Panc1 (cell line): Measurements from ENCODE around the gene SLC5A9. TPM values are rescaled to one million over a fixed set of nuclear protein-coding genes. Genes with fewer than 3 reads are reported as not detected.

ENCODE experiments used
- ATAC-seq: fragments of 200-7000 bp; cut with Tn5 transposase; 2 replicates; pipeline ENCODE4 v1.9.1; 2020; ENCODE audit warnings: mild to moderate bottlenecking, moderate library complexity
- BruUV-seq: library from RNA; stranded (reverse); fragments of 400-500 nt; replicated peaks from 2 replicates; lab custom pipeline; 2021; lab: Mats Ljungman, UMichigan
- CTCF ChIA-PET: fragments of 300-600 bp; sonication (Branson Sonifier 250); formaldehyde crosslinking; loops from one replicate; lab custom pipeline; 2022; ENCODE audit warnings: antibody characterized with exemption; lab: Charles Lee
- POLR2A ChIA-PET: fragments of 300-600 bp; sonication (Branson Sonifier 250); formaldehyde crosslinking; loops from one replicate; lab custom pipeline; 2022; ENCODE audit warnings: antibody characterized with exemption; lab: Charles Lee
- DNase-seq: peaks from one replicate; pipeline ENCODE4 v3.0.0-alpha.2; 2010; ENCODE audit warnings: low read depth, low spot score
- H3K27ac ChIP-seq: 2 replicates; pipeline ENCODE4 v1.5.1; 2011; ENCODE audit warnings: mild to moderate bottlenecking, low read length, inconsistent platforms
- H3K27me3 ChIP-seq: fragments of 200-500 bp; sonication (Bioruptor generic); 2 replicates; pipeline ENCODE4 v1.6.0; 2014; ENCODE audit warnings: low read length, inconsistent platforms; ENCODE audit not compliant: control insufficient read depth, insufficient read depth
- H3K36me3 ChIP-seq: fragments of 200-500 bp; sonication (Bioruptor generic); 2 replicates; pipeline ENCODE4 v1.5.1; 2014; ENCODE audit warnings: inconsistent platforms, mild to moderate bottlenecking, low read length, moderate library complexity; ENCODE audit not compliant: control insufficient read depth, insufficient read depth
- H3K4me1 ChIP-seq: 2 replicates; pipeline ENCODE4 v1.5.1; 2011; ENCODE audit warnings: inconsistent platforms, mild to moderate bottlenecking, low read length, moderate library complexity; ENCODE audit not compliant: control insufficient read depth, insufficient read depth
- H3K4me3 ChIP-seq, 2 experiments: 2 replicates each; pipeline ENCODE4 v1.5.1; 2011 to 2012; ENCODE audit warnings: low read depth in 2 of 2, low read length in 2 of 2, mild to moderate bottlenecking in 2 of 2, inconsistent platforms in 1 of 2, moderate library complexity in 1 of 2
- H3K9me3 ChIP-seq: fragments of 200-500 bp; sonication (Bioruptor generic); 2 replicates; pipeline ENCODE4 v1.5.1; 2014; ENCODE audit warnings: low read depth, mild to moderate bottlenecking, inconsistent platforms, low read length, moderate library complexity; ENCODE audit not compliant: control insufficient read depth, insufficient read depth
- POLR2AphosphoS5 ChIP-seq: IDR thresholded peaks from 2 replicates; pipeline ENCODE4 v1.6.1; 2012; ENCODE audit warnings: mild to moderate bottlenecking, low read depth, low read length, moderate library complexity
- SIN3A ChIP-seq: IDR thresholded peaks from 2 replicates; pipeline ENCODE4 v1.6.1; 2012; ENCODE audit warnings: low read depth, mild to moderate bottlenecking, low read length, moderate library complexity, borderline replicate concordance; ENCODE audit not compliant: insufficient read depth
- TCF7L2 ChIP-seq: IDR thresholded peaks from 2 replicates; pipeline ENCODE4 v1.6.1; 2011; ENCODE audit warnings: mild to moderate bottlenecking, low read depth, low read length, inconsistent platforms
- in situ Hi-C: cut with HindIII; loops from 2 replicates; pipeline ENCODE4 v1.10.0; 2016; ENCODE audit warnings: low sequenced_read_pairs, low pct_unique_long_range_greater_than_20kb
- intact Hi-C: fragments of 100-400 bp; cut with micrococcal nuclease; formaldehyde crosslinking; loops from one replicate; pipeline ENCODE4 v1.10.0; 2022; ENCODE audit not compliant: unreplicated experiment
- total RNA-seq: library from RNA; stranded (reverse); gene quantifications from one replicate; pipeline ENCODE4 v1.2.1, GENCODE V29; 2021; ENCODE audit not compliant: unreplicated experiment
- TF ChIP-seq, protein P1 (sequence below): fragments of 450-650 bp; IDR thresholded peaks from 2 replicates; pipeline ENCODE4 v1.5.1; 2017; ENCODE audit warnings: mild to moderate bottlenecking
- TF ChIP-seq, protein P2 (sequence below), 2 experiments: IDR thresholded peaks; 2 replicates each; pipeline ENCODE4 v1.6.1; 2011 to 2012; ENCODE audit warnings: low read depth in 2 of 2, control low read depth in 1 of 2, low read length in 1 of 2, mild to moderate bottlenecking in 1 of 2, moderate library complexity in 1 of 2; ENCODE audit not compliant: insufficient read depth in 1 of 2

The SLC5A9 gene
- total RNA-seq, 1 experiment from 2014 or later = not detected

DNA sequence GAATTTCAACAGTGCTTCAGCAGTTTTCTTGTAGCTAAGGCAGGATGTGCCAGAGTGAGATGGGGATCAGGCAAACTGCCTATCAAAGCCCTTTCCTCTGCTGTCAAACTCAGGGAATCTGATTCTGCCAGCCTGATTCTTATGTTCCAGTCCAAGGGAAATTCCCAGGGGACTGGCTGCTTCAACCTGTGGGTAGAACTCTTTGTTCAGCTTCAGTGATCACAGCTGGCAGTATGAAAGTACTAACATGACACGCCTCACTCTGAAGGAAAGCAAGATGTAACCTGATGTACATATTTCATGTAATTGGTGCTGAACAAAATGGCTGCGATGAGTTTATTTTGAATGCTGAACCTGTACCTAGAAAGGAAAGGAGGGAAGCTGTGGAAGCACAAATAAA, 40.1 kb upstream of the SLC5A9 start:
- no peak for DNase-seq
- in situ Hi-C loops (no loop called here), intact Hi-C loops (no loop called here)
- no peaks in the 10 kb centered on the region for H3K36me3 ChIP-seq
- CTCF ChIA-PET = no interaction called here
- POLR2A ChIA-PET = no interaction called here
- H3K27me3 ChIP-seq = no peaks in the 10 kb centered on the region; the same call in 1 of the 2 replicates
- no peak overlapping the region for H3K4me3 ChIP-seq
- BruUV-seq = no TSS peak
- H3K9me3 ChIP-seq = peaks cover under 1% of the 10 kb centered on the region; the same call in 1 of the 2 replicates
- no peak for ATAC-seq
- H3K27ac ChIP-seq = no peak overlapping the region
- TF ChIP-seq, protein P1, sequence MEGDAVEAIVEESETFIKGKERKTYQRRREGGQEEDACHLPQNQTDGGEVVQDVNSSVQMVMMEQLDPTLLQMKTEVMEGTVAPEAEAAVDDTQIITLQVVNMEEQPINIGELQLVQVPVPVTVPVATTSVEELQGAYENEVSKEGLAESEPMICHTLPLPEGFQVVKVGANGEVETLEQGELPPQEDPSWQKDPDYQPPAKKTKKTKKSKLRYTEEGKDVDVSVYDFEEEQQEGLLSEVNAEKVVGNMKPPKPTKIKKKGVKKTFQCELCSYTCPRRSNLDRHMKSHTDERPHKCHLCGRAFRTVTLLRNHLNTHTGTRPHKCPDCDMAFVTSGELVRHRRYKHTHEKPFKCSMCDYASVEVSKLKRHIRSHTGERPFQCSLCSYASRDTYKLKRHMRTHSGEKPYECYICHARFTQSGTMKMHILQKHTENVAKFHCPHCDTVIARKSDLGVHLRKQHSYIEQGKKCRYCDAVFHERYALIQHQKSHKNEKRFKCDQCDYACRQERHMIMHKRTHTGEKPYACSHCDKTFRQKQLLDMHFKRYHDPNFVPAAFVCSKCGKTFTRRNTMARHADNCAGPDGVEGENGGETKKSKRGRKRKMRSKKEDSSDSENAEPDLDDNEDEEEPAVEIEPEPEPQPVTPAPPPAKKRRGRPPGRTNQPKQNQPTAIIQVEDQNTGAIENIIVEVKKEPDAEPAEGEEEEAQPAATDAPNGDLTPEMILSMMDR = no peak
- TF ChIP-seq, protein P2, sequence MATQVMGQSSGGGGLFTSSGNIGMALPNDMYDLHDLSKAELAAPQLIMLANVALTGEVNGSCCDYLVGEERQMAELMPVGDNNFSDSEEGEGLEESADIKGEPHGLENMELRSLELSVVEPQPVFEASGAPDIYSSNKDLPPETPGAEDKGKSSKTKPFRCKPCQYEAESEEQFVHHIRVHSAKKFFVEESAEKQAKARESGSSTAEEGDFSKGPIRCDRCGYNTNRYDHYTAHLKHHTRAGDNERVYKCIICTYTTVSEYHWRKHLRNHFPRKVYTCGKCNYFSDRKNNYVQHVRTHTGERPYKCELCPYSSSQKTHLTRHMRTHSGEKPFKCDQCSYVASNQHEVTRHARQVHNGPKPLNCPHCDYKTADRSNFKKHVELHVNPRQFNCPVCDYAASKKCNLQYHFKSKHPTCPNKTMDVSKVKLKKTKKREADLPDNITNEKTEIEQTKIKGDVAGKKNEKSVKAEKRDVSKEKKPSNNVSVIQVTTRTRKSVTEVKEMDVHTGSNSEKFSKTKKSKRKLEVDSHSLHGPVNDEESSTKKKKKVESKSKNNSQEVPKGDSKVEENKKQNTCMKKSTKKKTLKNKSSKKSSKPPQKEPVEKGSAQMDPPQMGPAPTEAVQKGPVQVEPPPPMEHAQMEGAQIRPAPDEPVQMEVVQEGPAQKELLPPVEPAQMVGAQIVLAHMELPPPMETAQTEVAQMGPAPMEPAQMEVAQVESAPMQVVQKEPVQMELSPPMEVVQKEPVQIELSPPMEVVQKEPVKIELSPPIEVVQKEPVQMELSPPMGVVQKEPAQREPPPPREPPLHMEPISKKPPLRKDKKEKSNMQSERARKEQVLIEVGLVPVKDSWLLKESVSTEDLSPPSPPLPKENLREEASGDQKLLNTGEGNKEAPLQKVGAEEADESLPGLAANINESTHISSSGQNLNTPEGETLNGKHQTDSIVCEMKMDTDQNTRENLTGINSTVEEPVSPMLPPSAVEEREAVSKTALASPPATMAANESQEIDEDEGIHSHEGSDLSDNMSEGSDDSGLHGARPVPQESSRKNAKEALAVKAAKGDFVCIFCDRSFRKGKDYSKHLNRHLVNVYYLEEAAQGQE (IDR thresholded peaks at IDR 0.05; ENCODE audit: insufficient read depth in 1 of 2, low read depth in 2 of 2, low read length in 1 of 2) = no peak
- TF ChIP-seq TCF7L2 (no peak), SIN3A (no peak)
- H3K4me1 ChIP-seq = no peaks in the 10 kb centered on the region

DNA sequence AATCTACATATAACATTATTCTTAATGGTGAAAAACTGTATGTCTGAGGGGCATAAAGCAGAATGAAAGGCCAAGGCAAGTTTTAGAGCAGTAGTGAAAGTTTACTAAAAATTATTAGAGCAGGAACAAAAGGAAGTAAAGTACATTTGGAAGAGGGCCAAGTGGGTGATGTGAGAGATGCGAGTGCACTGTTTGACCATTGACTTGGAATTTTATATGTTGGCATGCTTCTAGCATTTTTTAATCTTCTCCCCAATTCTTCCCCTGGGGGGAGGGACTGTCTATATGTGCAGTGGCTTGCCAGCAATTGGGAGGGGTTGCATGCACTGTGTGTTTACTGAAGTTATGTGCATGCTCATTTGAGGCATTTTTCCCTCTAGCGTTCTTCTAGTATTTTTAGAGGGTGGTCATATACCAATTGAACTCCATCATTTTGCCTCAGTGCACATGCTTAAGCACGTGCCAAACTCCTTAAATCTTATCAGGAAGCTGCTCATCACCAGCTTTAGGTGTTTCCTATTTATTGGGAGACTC, 36.1 kb upstream of the SLC5A9 start:
- TF ChIP-seq POLR2AphosphoS5 (no peak), SIN3A (no peak), TCF7L2 (no peak)
- TF ChIP-seq, protein P2 (IDR thresholded peaks at IDR 0.05; ENCODE audit: insufficient read depth in 1 of 2, low read depth in 2 of 2, low read length in 1 of 2) = no peak
- TF ChIP-seq, protein P1 = no peak
- intact Hi-C loops = no loop called here

More for the DNA sequence above, 36.1 kb upstream of the SLC5A9 start:
- H3K4me1 ChIP-seq = no peaks in the 10 kb centered on the region
- no peaks in the 10 kb centered on the region for H3K36me3 ChIP-seq
- no peak overlapping the region for H3K4me3 ChIP-seq
- H3K27ac ChIP-seq = no peak overlapping the region
- no peaks in the 10 kb centered on the region; the same call in 1 of the 2 replicates for H3K27me3 ChIP-seq
- no peak for ATAC-seq
- POLR2A ChIA-PET = no interaction called here
- no peak for DNase-seq
- peaks cover 11% of the 10 kb centered on the region; the same call in 1 of the 2 replicates for H3K9me3 ChIP-seq
- in situ Hi-C loops = no loop called here
- BruUV-seq = no TSS peak
- CTCF ChIA-PET = no interaction called here
